Ishikawa (cell line): ENCODE data around the gene HS6ST1.

Source experiments
- CEBPB ChIP-seq: IDR thresholded peaks from 2 replicates; pipeline ENCODE4 v1.6.1; 2012
- CREB1 ChIP-seq: IDR thresholded peaks from 2 replicates; pipeline ENCODE4 v1.6.1; 2012; ENCODE audit warnings: low read depth
- EGR1 ChIP-seq: IDR thresholded peaks from 2 replicates; pipeline ENCODE4 v1.6.1; 2012
- EP300 ChIP-seq: IDR thresholded peaks from 2 replicates; pipeline ENCODE4 v1.6.1; 2012; ENCODE audit warnings: borderline replicate concordance
- FOXM1 ChIP-seq: IDR thresholded peaks from 2 replicates; pipeline ENCODE4 v1.6.1; 2012; ENCODE audit warnings: low read depth, borderline replicate concordance
- MAX ChIP-seq: IDR thresholded peaks from 2 replicates; pipeline ENCODE4 v1.6.1; 2012
- NFIC ChIP-seq: IDR thresholded peaks from 2 replicates; pipeline ENCODE4 v1.6.1; 2012
- RAD21 ChIP-seq: IDR thresholded peaks from 2 replicates; pipeline ENCODE4 v1.6.1; 2012; ENCODE audit warnings: low read depth
- TAF1 ChIP-seq: IDR thresholded peaks from 2 replicates; pipeline ENCODE4 v1.6.1; 2012; ENCODE audit warnings: low read depth, mild to moderate bottlenecking
- TCF12 ChIP-seq: IDR thresholded peaks from 2 replicates; pipeline ENCODE4 v1.6.1; 2012; ENCODE audit warnings: low read depth
- TEAD4 ChIP-seq: IDR thresholded peaks from 2 replicates; pipeline ENCODE4 v1.6.1; 2012
- YY1 ChIP-seq: IDR thresholded peaks from 2 replicates; pipeline ENCODE4 v1.6.1; 2012; ENCODE audit warnings: low read depth
- ZBTB7A ChIP-seq: IDR thresholded peaks from 2 replicates; pipeline ENCODE4 v1.6.1; 2012; ENCODE audit warnings: low read depth
- TF ChIP-seq, protein P1 (sequence below): IDR thresholded peaks from 2 replicates; pipeline ENCODE4 v1.6.1; 2012; ENCODE audit warnings: low read depth, mild to moderate bottlenecking
- TF ChIP-seq, protein P2 (sequence below): IDR thresholded peaks from 2 replicates; pipeline ENCODE4 v1.6.1; 2012

The HS6ST1 gene

DNA sequence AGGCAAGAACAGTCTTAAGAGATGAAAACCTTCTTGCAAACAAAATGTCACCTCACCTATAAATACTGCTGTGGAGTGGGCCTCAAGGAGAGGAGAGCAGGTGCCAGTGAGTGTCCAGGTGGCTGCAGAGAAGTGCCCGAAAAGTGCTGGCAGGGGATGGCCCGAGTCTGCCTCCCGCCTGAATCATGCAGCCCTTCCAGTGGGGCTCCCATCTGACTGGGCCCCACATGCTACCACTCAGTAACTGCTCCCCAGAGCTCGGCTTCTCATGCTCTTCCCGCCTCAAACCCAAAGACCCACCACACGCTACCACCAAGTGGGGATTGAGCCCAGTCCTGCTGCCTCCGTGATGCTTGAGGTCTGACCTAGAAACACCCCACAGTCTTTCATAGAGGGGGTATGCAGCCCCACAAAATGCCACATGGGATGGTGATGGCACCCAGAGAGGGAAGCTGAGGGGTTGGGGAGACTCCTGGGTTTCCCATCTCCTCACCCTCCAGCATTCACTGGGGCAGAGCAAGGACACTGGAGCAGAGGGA lies 7.4 kb downstream of the HS6ST1 start:
- TF ChIP-seq YY1 (no peak), CEBPB (no peak), FOXM1 (no peak)

GRCh38 chr2:128310761-128311160 lies 7.9 kb downstream of the HS6ST1 start:
- TF ChIP-seq ZBTB7A (no peak), TEAD4 (no peak), RAD21 (no peak), TCF12 (no peak), NFIC (no peak), FOXM1 (no peak)
- TF ChIP-seq, protein P1, sequence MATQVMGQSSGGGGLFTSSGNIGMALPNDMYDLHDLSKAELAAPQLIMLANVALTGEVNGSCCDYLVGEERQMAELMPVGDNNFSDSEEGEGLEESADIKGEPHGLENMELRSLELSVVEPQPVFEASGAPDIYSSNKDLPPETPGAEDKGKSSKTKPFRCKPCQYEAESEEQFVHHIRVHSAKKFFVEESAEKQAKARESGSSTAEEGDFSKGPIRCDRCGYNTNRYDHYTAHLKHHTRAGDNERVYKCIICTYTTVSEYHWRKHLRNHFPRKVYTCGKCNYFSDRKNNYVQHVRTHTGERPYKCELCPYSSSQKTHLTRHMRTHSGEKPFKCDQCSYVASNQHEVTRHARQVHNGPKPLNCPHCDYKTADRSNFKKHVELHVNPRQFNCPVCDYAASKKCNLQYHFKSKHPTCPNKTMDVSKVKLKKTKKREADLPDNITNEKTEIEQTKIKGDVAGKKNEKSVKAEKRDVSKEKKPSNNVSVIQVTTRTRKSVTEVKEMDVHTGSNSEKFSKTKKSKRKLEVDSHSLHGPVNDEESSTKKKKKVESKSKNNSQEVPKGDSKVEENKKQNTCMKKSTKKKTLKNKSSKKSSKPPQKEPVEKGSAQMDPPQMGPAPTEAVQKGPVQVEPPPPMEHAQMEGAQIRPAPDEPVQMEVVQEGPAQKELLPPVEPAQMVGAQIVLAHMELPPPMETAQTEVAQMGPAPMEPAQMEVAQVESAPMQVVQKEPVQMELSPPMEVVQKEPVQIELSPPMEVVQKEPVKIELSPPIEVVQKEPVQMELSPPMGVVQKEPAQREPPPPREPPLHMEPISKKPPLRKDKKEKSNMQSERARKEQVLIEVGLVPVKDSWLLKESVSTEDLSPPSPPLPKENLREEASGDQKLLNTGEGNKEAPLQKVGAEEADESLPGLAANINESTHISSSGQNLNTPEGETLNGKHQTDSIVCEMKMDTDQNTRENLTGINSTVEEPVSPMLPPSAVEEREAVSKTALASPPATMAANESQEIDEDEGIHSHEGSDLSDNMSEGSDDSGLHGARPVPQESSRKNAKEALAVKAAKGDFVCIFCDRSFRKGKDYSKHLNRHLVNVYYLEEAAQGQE = no peak

- no peak for TF ChIP-seq FOXM1
- TF ChIP-seq CREB1 = no peak
- no peak for TF ChIP-seq RAD21
- no peak for TF ChIP-seq TAF1
- TF ChIP-seq NFIC = no peak
- TF ChIP-seq, protein P2, sequence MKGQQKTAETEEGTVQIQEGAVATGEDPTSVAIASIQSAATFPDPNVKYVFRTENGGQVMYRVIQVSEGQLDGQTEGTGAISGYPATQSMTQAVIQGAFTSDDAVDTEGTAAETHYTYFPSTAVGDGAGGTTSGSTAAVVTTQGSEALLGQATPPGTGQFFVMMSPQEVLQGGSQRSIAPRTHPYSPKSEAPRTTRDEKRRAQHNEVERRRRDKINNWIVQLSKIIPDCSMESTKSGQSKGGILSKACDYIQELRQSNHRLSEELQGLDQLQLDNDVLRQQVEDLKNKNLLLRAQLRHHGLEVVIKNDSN = no peak
- TF ChIP-seq ZBTB7A = no peak
- no peak for TF ChIP-seq YY1
- TF ChIP-seq EP300 = no peak
- TF ChIP-seq TEAD4 = no peak
- TF ChIP-seq, protein P1 = no peak
- TF ChIP-seq TCF12 = no peak
Measured at GRCh38 chr2:128310094-128310716, 8.5 kb downstream of the HS6ST1 start.

- peak; percentile 47 for TF ChIP-seq MAX
- no peak for TF ChIP-seq RAD21
- TF ChIP-seq YY1 = no peak
- no peak for TF ChIP-seq TAF1
- TF ChIP-seq CREB1 = no peak
- TF ChIP-seq NFIC = no peak
- TF ChIP-seq, protein P1 = no peak
- TF ChIP-seq ZBTB7A = no peak
- TF ChIP-seq FOXM1 = no peak
- 0 out of 2 replicates have a peak, but pooled peaks have one; percentile 3 for TF ChIP-seq TEAD4
- TF ChIP-seq, protein P2 = peak; percentile 78
- TF ChIP-seq EGR1 = no peak
- TF ChIP-seq TCF12 = no peak
- TF ChIP-seq EP300 = no peak
- no peak for TF ChIP-seq CEBPB
Measured at GRCh38 chr2:128309280-128310093, 9.2 kb downstream of the HS6ST1 start.
